ENCODE data around the gene SYNDIG1. TPM values are rescaled to one million over a fixed set of nuclear protein-coding genes. Genes with fewer than 3 reads are reported as not detected.

Gene SYNDIG1
- polyA plus RNA-seq, 1 of the 3 experiments (the other 2 are of a cell fraction): not detected

DNA sequence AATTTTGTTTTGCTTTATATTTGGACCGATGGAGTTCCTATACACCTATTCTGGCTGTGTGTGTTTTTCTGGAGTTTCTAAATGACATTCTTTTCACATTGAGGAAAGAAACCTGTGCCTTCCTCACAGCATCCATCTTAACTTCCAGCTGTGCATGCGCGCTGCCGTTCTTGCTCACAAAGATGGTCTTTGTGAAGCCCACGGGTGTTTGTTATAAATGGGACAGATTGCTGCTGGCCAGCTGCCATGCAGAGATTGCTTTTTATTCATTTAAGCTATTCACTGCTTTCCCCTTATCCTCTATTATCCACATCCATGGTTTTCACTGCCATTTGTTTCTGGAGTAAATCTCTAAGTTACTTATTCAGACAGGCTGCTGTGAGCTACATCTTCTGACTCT lies 54.2 kb downstream of the SYNDIG1 start:
- Histone ChIP-seq H4K20me1 (ENCODE audit: insufficient read depth) (no peaks in the 10 kb centered on the region), H3K9me2 (no peaks in the 10 kb centered on the region), H2AFZ (ENCODE audit: low read depth) (no peak overlapping the region), H3K27ac (ENCODE audit: low read depth in 2 of 2, low read length in 1 of 2) (no peak overlapping the region), H3K79me2 (ENCODE audit: insufficient read depth) (no peaks in the 10 kb centered on the region), H3F3A (replicated peaks; ENCODE audit: insufficient read depth) (no peaks in the 10 kb centered on the region), H3K36me3 (replicated peaks in 1 of 2; ENCODE audit: control insufficient read depth in 1 of 2, insufficient read depth in 2 of 2, low read length in 1 of 2) (no peaks in the 10 kb centered on the region), H3K9me3 (no peaks in the 10 kb centered on the region), H3K4me2 (no peak overlapping the region), H3K4me1 (ENCODE audit: control insufficient read depth in 1 of 2, insufficient read depth in 2 of 2, low read depth in 1 of 2, low read length in 1 of 2) (no peaks in the 10 kb centered on the region; a peak in 1 of 4 replicates), H3K27me3 (ENCODE audit: insufficient read depth) (no peaks in the 10 kb centered on the region; the same call in 1 of the 2 replicates), H3K4me3 (ENCODE audit: low read depth in 2 of 2, low read length in 1 of 2) (no peak overlapping the region), H3K9ac (no peak overlapping the region)
- ChIA-PET POLR2A (no interaction called here), CTCF (no interaction called here)
- TF ChIP-seq MXI1 (IDR thresholded peaks at IDR 0.05; ENCODE audit: low read depth, low read length) (no peak), ELF1 (IDR thresholded peaks at IDR 0.05) (no peak), REST (IDR thresholded peaks at IDR 0.05; ENCODE audit: low read depth, low read length) (no peak), RFX5 (IDR thresholded peaks at IDR 0.05; ENCODE audit: low read length) (no peak), GABPA (IDR thresholded peaks at IDR 0.05; ENCODE audit: low read depth) (no peak), FOSL2 (IDR thresholded peaks at IDR 0.05; ENCODE audit: borderline replicate concordance, low read depth) (no peak)
- TF ChIP-seq, protein P1, sequence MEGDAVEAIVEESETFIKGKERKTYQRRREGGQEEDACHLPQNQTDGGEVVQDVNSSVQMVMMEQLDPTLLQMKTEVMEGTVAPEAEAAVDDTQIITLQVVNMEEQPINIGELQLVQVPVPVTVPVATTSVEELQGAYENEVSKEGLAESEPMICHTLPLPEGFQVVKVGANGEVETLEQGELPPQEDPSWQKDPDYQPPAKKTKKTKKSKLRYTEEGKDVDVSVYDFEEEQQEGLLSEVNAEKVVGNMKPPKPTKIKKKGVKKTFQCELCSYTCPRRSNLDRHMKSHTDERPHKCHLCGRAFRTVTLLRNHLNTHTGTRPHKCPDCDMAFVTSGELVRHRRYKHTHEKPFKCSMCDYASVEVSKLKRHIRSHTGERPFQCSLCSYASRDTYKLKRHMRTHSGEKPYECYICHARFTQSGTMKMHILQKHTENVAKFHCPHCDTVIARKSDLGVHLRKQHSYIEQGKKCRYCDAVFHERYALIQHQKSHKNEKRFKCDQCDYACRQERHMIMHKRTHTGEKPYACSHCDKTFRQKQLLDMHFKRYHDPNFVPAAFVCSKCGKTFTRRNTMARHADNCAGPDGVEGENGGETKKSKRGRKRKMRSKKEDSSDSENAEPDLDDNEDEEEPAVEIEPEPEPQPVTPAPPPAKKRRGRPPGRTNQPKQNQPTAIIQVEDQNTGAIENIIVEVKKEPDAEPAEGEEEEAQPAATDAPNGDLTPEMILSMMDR (IDR thresholded peaks at IDR 0.05): no peak
- TF ChIP-seq, protein P2, sequence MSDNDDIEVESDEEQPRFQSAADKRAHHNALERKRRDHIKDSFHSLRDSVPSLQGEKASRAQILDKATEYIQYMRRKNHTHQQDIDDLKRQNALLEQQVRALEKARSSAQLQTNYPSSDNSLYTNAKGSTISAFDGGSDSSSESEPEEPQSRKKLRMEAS (IDR thresholded peaks at IDR 0.05; ENCODE audit: low read depth): no peak
- 59% methylated on average over 5 of the region's 5 CpGs for WGBS (ENCODE audit: low lambda C conversion rate)
- no peak for DNase-seq

DNA sequence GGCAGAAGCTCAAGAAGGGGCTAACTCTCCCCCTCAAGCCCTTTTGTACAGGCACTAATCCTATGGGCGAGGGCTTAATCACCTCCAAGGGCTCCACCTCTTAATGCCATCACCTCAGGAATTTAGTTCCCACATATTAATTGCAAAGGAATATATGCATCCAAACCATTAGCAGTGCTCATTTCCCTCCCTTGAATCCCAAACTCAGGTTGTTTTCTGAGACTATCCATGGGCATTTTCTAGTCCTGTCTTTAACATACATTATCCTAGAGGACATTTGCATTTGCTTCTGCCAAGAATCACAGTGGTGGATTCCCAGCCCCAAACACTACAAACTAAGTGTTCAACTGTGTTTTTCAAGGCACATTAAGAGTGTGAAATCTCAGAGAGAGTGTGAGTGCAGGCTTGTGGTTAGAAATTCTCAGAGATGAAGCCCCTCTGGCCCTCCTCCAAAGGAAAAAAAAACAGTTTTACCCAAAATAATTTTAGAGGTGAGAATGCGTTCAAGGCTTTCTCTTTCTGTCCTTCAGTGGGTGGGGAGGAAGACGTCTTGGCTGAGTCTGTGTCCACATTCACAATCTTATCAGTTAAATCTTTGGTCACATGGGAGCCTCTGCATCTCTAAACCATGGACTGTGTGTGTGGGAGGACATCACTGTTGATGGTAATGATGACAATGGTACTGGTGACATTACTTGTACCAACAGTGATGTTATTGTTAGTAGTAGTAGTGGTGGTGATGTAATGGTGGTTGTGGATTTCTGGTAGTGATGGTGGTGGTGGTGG lies 59.3 kb downstream of the SYNDIG1 start:
- no peak overlapping the region for H3K9ac ChIP-seq
- H3K4me1 ChIP-seq (ENCODE audit: control insufficient read depth in 1 of 2, insufficient read depth in 2 of 2, low read depth in 1 of 2, low read length in 1 of 2): no peaks in the 10 kb centered on the region; a peak in 1 of 4 replicates
- no peak for DNase-seq
- ChIA-PET CTCF (no interaction called here), POLR2A (no interaction called here)
- H3K4me2 ChIP-seq: no peak overlapping the region
- H3K9me2 ChIP-seq: no peaks in the 10 kb centered on the region
- H3K27ac ChIP-seq (ENCODE audit: low read depth in 2 of 2, low read length in 1 of 2): no peak overlapping the region
- H3K9me3 ChIP-seq: no peaks in the 10 kb centered on the region
- H3K36me3 ChIP-seq (replicated peaks in 1 of 2; ENCODE audit: control insufficient read depth in 1 of 2, insufficient read depth in 2 of 2, low read length in 1 of 2): no peaks in the 10 kb centered on the region
- no peaks in the 10 kb centered on the region for H3F3A ChIP-seq (replicated peaks; ENCODE audit: insufficient read depth)
- WGBS (ENCODE audit: low lambda C conversion rate): 38% methylated on average over 3 of the region's 3 CpGs
- no peaks in the 10 kb centered on the region for H4K20me1 ChIP-seq (ENCODE audit: insufficient read depth)
- H3K27me3 ChIP-seq (ENCODE audit: insufficient read depth): no peaks in the 10 kb centered on the region; the same call in 1 of the 2 replicates
- H2AFZ ChIP-seq (ENCODE audit: low read depth): no peak overlapping the region
- no peaks in the 10 kb centered on the region for H3K79me2 ChIP-seq (ENCODE audit: insufficient read depth)
- H3K4me3 ChIP-seq (ENCODE audit: low read depth in 2 of 2, low read length in 1 of 2): no peak overlapping the region
- no peak for TF ChIP-seq FOXM1 (IDR thresholded peaks at IDR 0.05; ENCODE audit: low read depth)
- TF ChIP-seq POLR2AphosphoS5 (IDR thresholded peaks at IDR 0.05; ENCODE audit: low read depth, low read length): no peak
- no peak for TF ChIP-seq GATA2 (CRISPR knock-in tag; IDR thresholded peaks at IDR 0.05)
- TF ChIP-seq, protein P2 (IDR thresholded peaks at IDR 0.05; ENCODE audit: low read depth): no peak
- TF ChIP-seq, protein P3, sequence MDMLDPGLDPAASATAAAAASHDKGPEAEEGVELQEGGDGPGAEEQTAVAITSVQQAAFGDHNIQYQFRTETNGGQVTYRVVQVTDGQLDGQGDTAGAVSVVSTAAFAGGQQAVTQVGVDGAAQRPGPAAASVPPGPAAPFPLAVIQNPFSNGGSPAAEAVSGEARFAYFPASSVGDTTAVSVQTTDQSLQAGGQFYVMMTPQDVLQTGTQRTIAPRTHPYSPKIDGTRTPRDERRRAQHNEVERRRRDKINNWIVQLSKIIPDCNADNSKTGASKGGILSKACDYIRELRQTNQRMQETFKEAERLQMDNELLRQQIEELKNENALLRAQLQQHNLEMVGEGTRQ (IDR thresholded peaks at IDR 0.05; ENCODE audit: borderline replicate concordance, low read depth, low read length): no peak
- TF ChIP-seq, protein P1 (IDR thresholded peaks at IDR 0.05): no peak
- no peak for TF ChIP-seq IRF3 (IDR thresholded peaks at IDR 0.05; ENCODE audit: low read depth, low read length)
- no peak for TF ChIP-seq NFIC (IDR thresholded peaks at IDR 0.05; ENCODE audit: borderline replicate concordance)
- TF ChIP-seq YY1 (IDR thresholded peaks at IDR 0.05; ENCODE audit: low read depth): no peak
- TF ChIP-seq GABPA (IDR thresholded peaks at IDR 0.05; ENCODE audit: low read depth): no peak
- TF ChIP-seq RFX5 (IDR thresholded peaks at IDR 0.05; ENCODE audit: low read length): no peak

All from SK-N-SH (cell line).